Common myeloid progenitor, CD34-positive (primary cell): ENCODE results near the gene HOXD12.
A peak's percentile ranks its signal among the peaks of the same experiment; 100 is the strongest.

Experiments used
- CTCF ChIA-PET: fragments of 350-600 bp; sonication (Branson Sonifier 250); formaldehyde crosslinking; loops from one replicate; lab custom pipeline; 2021; ENCODE audit warnings: antibody characterized with exemption; lab: Charles Lee
- POLR2A ChIA-PET: fragments of 350-600 bp; sonication (Branson Sonifier 250); formaldehyde crosslinking; loops from one replicate; lab custom pipeline; 2021; ENCODE audit warnings: antibody characterized with exemption; lab: Charles Lee
- DNase-seq, 3 donors: peaks; one replicate each; pipeline versions ENCODE4 v3.0.0 to v3.0.0-alpha.2; 2013
- H3K27ac ChIP-seq, 2 experiments: 1 replicate in 1 of 2; 2 replicates in 1 of 2; pipeline ENCODE4 v1.7.0; 2013; ENCODE audit warnings: inconsistent platforms in 2 of 2, low read length in 2 of 2, mild to moderate bottlenecking in 2 of 2, low read depth in 1 of 2, moderate library complexity in 1 of 2; ENCODE audit not compliant: severe bottlenecking in 2 of 2, insufficient read depth in 1 of 2, poor library complexity in 1 of 2
- H3K27me3 ChIP-seq, 5 experiments: replicated peaks in 2 of 5; 1 replicate in 3 of 5; 2 replicates in 2 of 5; pipeline versions ENCODE4 v1.6.1 to v1.7.0; 2013; ENCODE audit warnings: low read length in 4 of 5, mild to moderate bottlenecking in 2 of 5, moderate library complexity in 2 of 5, inconsistent platforms in 1 of 5; ENCODE audit not compliant: insufficient read depth in 5 of 5, control insufficient read depth in 4 of 5
- H3K36me3 ChIP-seq, 4 experiments: 1 replicate in 2 of 4; 2 replicates in 2 of 4; pipeline versions ENCODE4 v1.6.1 to v1.7.0; 2013; ENCODE audit warnings: low read length in 3 of 4, control low read depth in 1 of 4, mild to moderate bottlenecking in 1 of 4; ENCODE audit not compliant: control insufficient read depth in 4 of 4, insufficient read depth in 4 of 4
- H3K4me1 ChIP-seq, 4 experiments: 1 replicate in 3 of 4; 2 replicates in 1 of 4; pipeline versions ENCODE4 v1.6.1 to v1.7.1; 2013; ENCODE audit warnings: low read length in 3 of 4, mild to moderate bottlenecking in 3 of 4, control low read depth in 1 of 4, inconsistent platforms in 1 of 4, moderate library complexity in 1 of 4; ENCODE audit not compliant: control insufficient read depth in 4 of 4, insufficient read depth in 4 of 4; ENCODE audit errors: control extremely low read depth in 1 of 4
- H3K4me3 ChIP-seq, 7 experiments: 1 replicate in 4 of 7; 2 replicates in 3 of 7; pipeline versions ENCODE4 v1.5.1 to v1.7.0; 2013; ENCODE audit warnings: mild to moderate bottlenecking in 7 of 7, low read length in 6 of 7, moderate library complexity in 6 of 7, inconsistent platforms in 2 of 7, low read depth in 2 of 7, control low read depth in 1 of 7; ENCODE audit not compliant: insufficient read depth in 4 of 7, control insufficient read depth in 1 of 7; ENCODE audit errors: extremely low read depth in 1 of 7
- H3K9me3 ChIP-seq, 5 experiments: 1 replicate in 4 of 5; 2 replicates in 1 of 5; pipeline versions ENCODE4 v1.6.1 to v1.7.1; 2013; ENCODE audit warnings: low read length in 4 of 5, mild to moderate bottlenecking in 2 of 5, inconsistent platforms in 1 of 5, low read depth in 1 of 5, moderate library complexity in 1 of 5; ENCODE audit not compliant: control insufficient read depth in 4 of 5, insufficient read depth in 2 of 5; ENCODE audit errors: control extremely low read depth in 1 of 5
- WGBS: methylation state at CpG from one replicate; pipeline ENCODE4 v1.1.5; 2013; ENCODE audit not compliant: insufficient coverage; 5-methylcytosine and 5-hydroxymethylcytosine counted together

The HOXD12 gene

DNA sequence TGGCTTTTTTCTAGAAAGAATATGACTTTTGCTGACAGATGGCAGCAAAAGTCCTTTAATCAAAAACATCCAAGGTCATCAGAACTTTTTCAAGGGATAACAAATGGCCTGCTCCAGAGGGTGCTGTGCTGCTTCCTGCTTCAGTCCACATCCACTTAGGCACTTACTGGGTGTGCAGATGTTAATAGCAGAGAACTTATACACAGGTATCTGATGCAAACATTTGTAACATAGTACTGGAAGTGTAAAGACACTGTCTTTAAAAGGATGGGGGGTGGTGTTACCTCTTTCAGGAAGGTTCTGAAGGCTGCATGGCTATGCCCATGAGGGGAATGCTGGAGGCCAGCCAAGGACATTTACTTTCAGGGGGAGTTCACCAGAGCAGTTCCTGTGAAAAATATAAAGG lies 35.4 kb downstream of the HOXD12 start:
- H3K4me1 ChIP-seq: peaks cover 4 to 11% (median 11%) of the 10 kb centered on the region in 4 experiments
- H3K36me3 ChIP-seq: no peaks in the 10 kb centered on the region
- DNase-seq: no peak
- peaks cover 64 to 100% (median 72%) of the 10 kb centered on the region in 5 experiments for H3K27me3 ChIP-seq
- no peak overlapping the region for H3K4me3 ChIP-seq
- no peak overlapping the region for H3K27ac ChIP-seq
- CTCF ChIA-PET: interaction anchor here (1.0 to 2.7 kb wide), 6 partner anchors 9 to 519 kb away, joined by 3 to 11 read pairs (median 6); no protein-coding TSS in a partner anchor
- H3K9me3 ChIP-seq: peaks cover 0 to 7% (median 0%) of the 10 kb centered on the region in 5 experiments
- POLR2A ChIA-PET: no interaction called here

DNA sequence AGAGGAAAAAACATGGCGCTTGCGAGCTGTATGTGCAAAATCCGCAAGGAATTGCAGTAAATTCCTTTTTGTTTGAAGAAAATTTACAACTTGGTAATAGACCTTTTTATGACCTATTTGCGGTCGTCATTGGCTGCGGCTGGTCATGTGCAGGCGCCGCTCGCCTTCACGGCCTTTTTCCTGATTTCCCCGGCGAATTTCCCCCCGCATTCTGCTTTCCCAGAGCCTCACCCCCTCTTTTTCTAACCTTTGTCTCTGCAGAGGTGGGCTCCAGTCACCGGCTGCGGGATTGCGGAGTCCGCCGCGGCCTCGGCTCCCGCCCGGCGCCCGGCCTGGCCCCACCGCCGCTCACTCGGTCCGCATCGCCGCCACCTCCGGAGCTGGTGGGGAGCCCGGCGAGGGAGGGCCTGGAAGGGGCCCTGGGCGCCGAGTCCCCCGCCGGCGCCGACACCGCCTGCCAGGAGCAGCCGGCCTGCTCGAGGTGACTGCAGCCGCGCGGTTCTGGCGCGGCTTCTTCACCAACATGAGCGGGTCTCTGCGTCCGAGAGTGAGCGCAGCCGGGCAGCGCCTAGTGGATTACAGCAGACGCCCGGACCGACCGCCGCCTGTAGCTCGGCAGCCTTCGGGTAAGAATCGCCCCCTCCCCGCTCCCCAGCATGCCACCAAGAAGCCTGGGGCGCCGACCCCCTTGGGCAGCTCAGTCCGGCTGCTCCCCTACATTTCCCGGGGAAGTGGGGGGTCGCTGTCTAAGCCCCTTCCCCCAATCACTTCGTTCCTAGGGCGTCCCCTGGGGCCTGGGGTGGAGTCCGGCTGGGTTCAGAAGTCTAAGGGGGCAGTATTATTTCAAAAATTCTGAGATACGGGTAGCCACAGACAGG lies 37.0 kb downstream of the HOXD12 start:
- H3K4me1 ChIP-seq: peaks cover 4 to 17% (median 13%) of the 10 kb centered on the region in 4 experiments
- CTCF ChIA-PET: interaction anchor here (0.5 to 5.6 kb wide), 5 partner anchors 10 to 1397 kb away, joined by 3 to 53 read pairs (median 10); no protein-coding TSS in a partner anchor
- POLR2A ChIA-PET: interaction anchor here (0.6 kb wide), 1 partner anchor 536 kb away, joined by 3 read pairs; no protein-coding TSS in a partner anchor
- H3K9me3 ChIP-seq: peaks cover 0 to 7% (median 0%) of the 10 kb centered on the region in 5 experiments
- no peaks in the 10 kb centered on the region for H3K36me3 ChIP-seq
- DNase-seq: peak in 1 of 3 donors; percentile 40
- peaks cover 58 to 100% (median 67%) of the 10 kb centered on the region in 5 experiments for H3K27me3 ChIP-seq
- H3K4me3 ChIP-seq: peak overlapping the region in 5 of 7 experiments; percentile 8 to 19 (median 11)
- no peak overlapping the region for H3K27ac ChIP-seq
- 3% methylated on average over 68 of the region's 71 CpGs for WGBS

GRCh38 chr2:176137252-176137580 lies 37.6 kb downstream of the HOXD12 start:
- no CpG with 5 or more reads among the region's 2 CpGs for WGBS
- POLR2A ChIA-PET: interaction anchor here (0.6 kb wide), 1 partner anchor 536 kb away, joined by 3 read pairs; no protein-coding TSS in a partner anchor
- Histone ChIP-seq H3K4me3 (no peak overlapping the region), H3K9me3 (peaks cover 0 to 7% (median 0%) of the 10 kb centered on the region in 5 experiments), H3K27ac (no peak overlapping the region), H3K27me3 (peaks cover 55 to 100% (median 67%) of the 10 kb centered on the region in 5 experiments), H3K4me1 (peaks cover under 1 to 17% (median 13%) of the 10 kb centered on the region in 4 experiments), H3K36me3 (no peaks in the 10 kb centered on the region)
- CTCF ChIA-PET: interaction anchor here (0.5 to 5.6 kb wide), 5 partner anchors 16 to 1398 kb away, joined by 3 to 53 read pairs (median 5); no protein-coding TSS in a partner anchor
- DNase-seq: no peak

DNA sequence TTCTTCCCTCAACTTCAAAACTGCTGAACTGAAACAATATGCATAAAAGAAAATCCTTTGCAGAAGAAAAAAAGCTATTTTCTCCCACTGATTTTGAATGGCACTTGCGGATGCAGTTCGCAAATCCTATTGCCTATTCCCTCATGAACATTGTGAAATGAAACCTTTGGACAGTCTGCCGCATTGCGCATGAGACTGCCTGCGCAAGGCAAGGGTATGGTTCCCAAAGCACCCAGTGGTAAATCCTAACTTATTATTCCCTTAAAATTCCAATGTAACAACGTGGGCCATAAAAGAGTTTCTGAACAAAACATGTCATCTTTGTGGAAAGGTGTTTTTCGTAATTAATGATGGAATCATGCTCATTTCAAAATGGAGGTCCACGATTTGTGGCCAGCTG lies 38.3 kb downstream of the HOXD12 start:
- H3K27ac ChIP-seq: no peak overlapping the region
- H3K9me3 ChIP-seq: peaks cover 0 to 7% (median 0%) of the 10 kb centered on the region in 5 experiments
- H3K36me3 ChIP-seq: no peaks in the 10 kb centered on the region
- DNase-seq: no peak
- peaks cover 0 to 17% (median 13%) of the 10 kb centered on the region in 4 experiments for H3K4me1 ChIP-seq
- H3K27me3 ChIP-seq: peaks cover 53 to 100% (median 65%) of the 10 kb centered on the region in 5 experiments
- ChIA-PET CTCF (interaction anchor here (1.2 to 7.3 kb wide), 7 partner anchors 11 to 1011 kb away, joined by 3 to 74 read pairs (median 26); no protein-coding TSS in a partner anchor), POLR2A (interaction anchor here (0.6 kb wide), 1 partner anchor 531 kb away, joined by 3 read pairs; no protein-coding TSS in a partner anchor)
- no peak overlapping the region for H3K4me3 ChIP-seq
- 45% methylated on average over 4 of the region's 8 CpGs for WGBS

DNA sequence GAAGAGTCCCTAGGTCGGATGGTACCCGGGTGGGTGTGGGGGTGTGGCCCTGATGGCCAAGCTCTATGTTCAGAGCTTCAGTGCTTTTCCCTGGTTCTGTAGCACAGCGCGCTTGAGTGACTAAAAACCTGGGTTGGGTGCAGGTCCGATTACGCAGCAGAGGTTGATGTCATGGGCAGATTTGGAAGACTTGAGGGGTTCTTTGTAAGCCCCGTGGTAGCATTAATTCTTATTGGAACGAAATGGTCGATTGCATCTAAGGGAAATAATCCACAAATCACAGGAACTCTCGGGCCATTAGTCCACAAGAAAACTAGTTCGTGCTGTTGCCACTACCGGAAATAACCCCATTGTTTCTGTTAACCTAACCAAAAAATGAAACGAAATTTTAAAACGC lies 38.9 kb downstream of the HOXD12 start:
- H3K9me3 ChIP-seq: peaks cover 0 to 7% (median 0%) of the 10 kb centered on the region in 5 experiments
- peaks cover 0 to 17% (median 13%) of the 10 kb centered on the region in 4 experiments for H3K4me1 ChIP-seq
- CTCF ChIA-PET: interaction anchor here (0.7 to 7.3 kb wide), 12 partner anchors 12 to 1010 kb away, joined by 3 to 74 read pairs (median 13); no protein-coding TSS in a partner anchor
- WGBS: 9% methylated on average over 13 of the region's 14 CpGs
- DNase-seq: no peak
- no peaks in the 10 kb centered on the region for H3K36me3 ChIP-seq
- H3K4me3 ChIP-seq: no peak overlapping the region
- POLR2A ChIA-PET: interaction anchor here (0.6 kb wide), 1 partner anchor 530 kb away, joined by 3 read pairs; no protein-coding TSS in a partner anchor
- no peak overlapping the region for H3K27ac ChIP-seq
- peaks cover 47 to 100% (median 66%) of the 10 kb centered on the region in 5 experiments for H3K27me3 ChIP-seq

GRCh38 chr2:176138923-176139660 lies 39.5 kb downstream of the HOXD12 start:
- Histone ChIP-seq H3K36me3 (no peaks in the 10 kb centered on the region), H3K9me3 (peaks cover 0 to 7% (median 0%) of the 10 kb centered on the region in 5 experiments), H3K27me3 (peaks cover 49 to 100% (median 68%) of the 10 kb centered on the region in 5 experiments), H3K4me1 (peaks cover 0 to 17% (median 13%) of the 10 kb centered on the region in 4 experiments), H3K4me3 (no peak overlapping the region), H3K27ac (no peak overlapping the region)
- ChIA-PET CTCF (interaction anchor here (0.6 to 7.3 kb wide), 21 partner anchors 7 to 1010 kb away, joined by 3 to 74 read pairs (median 6); no protein-coding TSS in a partner anchor), POLR2A (no interaction called here)
- no peak for DNase-seq
- WGBS: 4% methylated on average over 22 of the region's 28 CpGs
